HepG2 (cell line): ENCODE data around the gene CD48. TPM values are rescaled to one million over a fixed set of nuclear protein-coding genes. Genes with fewer than 3 reads are reported as not detected.

Source experiments
- ATAC-seq: fragments of 200-7000 bp; cut with Tn5 transposase; 3 replicates; pipeline ENCODE4 v1.9.1; 2020; ENCODE audit warnings: mild to moderate bottlenecking, moderate library complexity
- BruUV-seq: library from RNA; stranded (reverse); fragments of 400-500 nt; replicated peaks from 2 replicates; lab custom pipeline; 2021; lab: Mats Ljungman, UMichigan
- CTCF ChIA-PET: fragments of 300-600 bp; formaldehyde crosslinking; extraction: SDS; loops from one replicate; lab custom pipeline; 2021; ENCODE audit warnings: low total read pairs, inconsistent platforms, low intra/inter-chr PET ratio; lab: Yijun Ruan, JAX
- POLR2A ChIA-PET: fragments of 350-600 bp; sonication (Branson Sonifier 250); formaldehyde crosslinking; loops from one replicate; lab custom pipeline; 2020; ENCODE audit warnings: antibody characterized with exemption, inconsistent platforms; lab: Yijun Ruan, JAX
- DNase-seq: peaks from one replicate; pipeline ENCODE4 v3.0.0-alpha.2; 2015; ENCODE audit warnings: low spot score
- FAIRE-seq: peaks from 3 replicates; lab custom pipeline; 2011; peaks lifted over from hg19 to GRCh38; lab: Jason Lieb, UNC
- H2AFZ ChIP-seq: one replicate; pipeline ENCODE4 v1.6.1; 2011; ENCODE audit warnings: low read length, inconsistent platforms
- H3K27ac ChIP-seq: fragments of 300-600 bp; 3 replicates; pipeline ENCODE4 v1.8.0; 2011; ENCODE audit warnings: mixed run types, mild to moderate bottlenecking, mixed read lengths, low read length, inconsistent platforms; ENCODE audit not compliant: insufficient read depth; ENCODE audit errors: extremely low read length
- H3K27me3 ChIP-seq, 2 experiments: fragments of 200-600 bp in 1 of 2; 2 replicates in 1 of 2; 3 replicates in 1 of 2; pipeline versions ENCODE4 v1.6.0 to v1.8.0; 2011; ENCODE audit warnings: low read length in 2 of 2, mild to moderate bottlenecking in 2 of 2, moderate library complexity in 2 of 2, inconsistent platforms in 1 of 2; ENCODE audit not compliant: insufficient read depth in 2 of 2, control insufficient read depth in 1 of 2
- H3K36me3 ChIP-seq, 2 experiments: fragments of 200-600 bp in 1 of 2; replicated peaks in 1 of 2; 2 replicates in 1 of 2; 3 replicates in 1 of 2; pipeline versions ENCODE4 v1.5.1 to v1.8.0; 2011; ENCODE audit warnings: low read length in 2 of 2, inconsistent platforms in 1 of 2; ENCODE audit not compliant: insufficient read depth in 2 of 2, control insufficient read depth in 1 of 2
- H3K4me1 ChIP-seq: 2 replicates; pipeline ENCODE4 v1.5.1; 2012; ENCODE audit warnings: low read length, inconsistent platforms; ENCODE audit not compliant: insufficient read depth
- H3K4me2 ChIP-seq: 2 replicates; pipeline ENCODE4 v1.6.0; 2011; ENCODE audit warnings: low read depth, low read length, inconsistent platforms
- H3K4me3 ChIP-seq, 3 experiments: fragments of 200-600 bp in 1 of 3; sonication (generic), shearing (Covaris generic) in 1 of 3; replicated peaks in 1 of 3; 2 replicates each; pipeline ENCODE4 v1.5.1; 2011 to 2016; ENCODE audit warnings: low read length in 3 of 3, inconsistent platforms in 2 of 3, low read depth in 2 of 3, mild to moderate bottlenecking in 2 of 3, control low read depth in 1 of 3, mixed read lengths in 1 of 3; ENCODE audit not compliant: insufficient read depth in 1 of 3
- H3K79me2 ChIP-seq: one replicate; pipeline ENCODE4 v1.6.1; 2011; ENCODE audit warnings: low read length, inconsistent platforms; ENCODE audit not compliant: insufficient read depth
- H3K9ac ChIP-seq: 2 replicates; pipeline ENCODE4 v1.6.0; 2011; ENCODE audit warnings: mild to moderate bottlenecking, low read depth, low read length, inconsistent platforms; ENCODE audit not compliant: insufficient read depth
- H3K9me3 ChIP-seq: 2 replicates; pipeline ENCODE4 v1.5.1; 2012; ENCODE audit warnings: mild to moderate bottlenecking, low read length
- H4K20me1 ChIP-seq: 2 replicates; pipeline ENCODE4 v1.6.0; 2011; ENCODE audit warnings: inconsistent platforms, mild to moderate bottlenecking, low read length, moderate library complexity; ENCODE audit not compliant: insufficient read depth
- MAFF ChIP-seq: IDR thresholded peaks from 2 replicates; pipeline ENCODE4 v1.6.1; 2011; ENCODE audit warnings: low read depth, low read length, improper control_type of control experiment
- MAFK ChIP-seq, 2 experiments: IDR thresholded peaks in 1 of 2; conservative IDR thresholded peaks in 1 of 2; 2 replicates each; pipeline ENCODE4 v1.6.1; 2011; ENCODE audit warnings: improper control_type of control experiment in 2 of 2, low read length in 2 of 2
- NR2F6 ChIP-seq, 2 experiments: IDR thresholded peaks; 2 replicates each; pipeline ENCODE4 v1.6.1; 2016; ENCODE audit warnings: antibody characterized with exemption in 1 of 2, mild to moderate bottlenecking in 1 of 2
- STAG1 ChIP-seq: sonication (generic); formaldehyde crosslinking; IDR thresholded peaks from 2 replicates; pipeline ENCODE4 v1.4.0; 2020; ENCODE audit warnings: missing genetic modification reagents
- THAP8 ChIP-seq: sonication (generic); formaldehyde crosslinking; IDR thresholded peaks from 2 replicates; pipeline ENCODE4 v1.5.1; 2020; ENCODE audit warnings: missing genetic modification reagents, mild to moderate bottlenecking, borderline replicate concordance
- ZNF318 ChIP-seq: sonication (generic); formaldehyde crosslinking; IDR thresholded peaks from 2 replicates; pipeline ENCODE4 v1.4.0; 2020; ENCODE audit warnings: mild to moderate bottlenecking, missing genetic modification reagents
- WGBS: methylation state at CpG from one replicate; pipeline ENCODE4 v1.1.6; 2017; ENCODE audit warnings: low lambda C conversion rate; 5-methylcytosine and 5-hydroxymethylcytosine counted together
- in situ Hi-C: cut with HindIII; loops from 2 replicates; pipeline ENCODE4 v1.10.0; 2017; ENCODE audit warnings: low pct_unique_long_range_greater_than_20kb; ENCODE audit not compliant: extremely low pct_ligation_motif_present
- intact Hi-C: fragments of 100-400 bp; cut with micrococcal nuclease; formaldehyde crosslinking; loops from one replicate; pipeline ENCODE4 v1.10.0; 2022; ENCODE audit not compliant: unreplicated experiment
- polyA plus RNA-seq, 8 experiments: library from polyadenylated mRNA; depleted of rRNA in 3 of 8; stranded (reverse) in 7 of 8; unstranded in 1 of 8; fragments of >200 nt; fragmentation: Illumina TruSeq in 4 of 8; extraction: Trizol in 4 of 8; gene quantifications; 2 replicates each; pipeline versions ENCODE4 v1.2.1 to v1.2.3, GENCODE V29; 2011 to 2016; ENCODE audit warnings: low read depth in 4 of 8, missing spikeins in 1 of 8, mixed read lengths in 1 of 8; ENCODE audit not compliant: insufficient read depth in 1 of 8
- total RNA-seq, 5 experiments: library from RNA; depleted of rRNA; stranded (reverse); fragments of >200 nt; fragmentation: Illumina TruSeq; extraction: Trizol; gene quantifications; 2 replicates each; pipeline ENCODE4 v1.2.3, GENCODE V29; 2016; ENCODE audit warnings: low read depth in 1 of 5

CD48 gene
- total and polyA plus RNA-seq, 2 of the 13 experiments (the other 11 are each of a cell fraction or from before 2014, with no cell fraction given): not detected

- H4K20me1 ChIP-seq: no peaks in the 10 kb centered on the region
- ChIA-PET CTCF (no interaction called here), POLR2A (no interaction called here)
- no peaks in the 10 kb centered on the region for H3K9me3 ChIP-seq
- in situ Hi-C loops (no loop called here), intact Hi-C loops (no loop called here)
- no peak overlapping the region for H3K4me3 ChIP-seq
- H3K79me2 ChIP-seq: no peaks in the 10 kb centered on the region
- peak; percentile 93 for ATAC-seq
- no peak overlapping the region for H3K27ac ChIP-seq
- BruUV-seq: no TSS peak
- H2AFZ ChIP-seq: no peak overlapping the region
- H3K36me3 ChIP-seq: no peaks in the 10 kb centered on the region
- H3K4me2 ChIP-seq: no peak overlapping the region
- peak; percentile 62 for DNase-seq
- H3K9ac ChIP-seq: no peak overlapping the region
- no peak for FAIRE-seq
- H3K4me1 ChIP-seq: no peaks in the 10 kb centered on the region
- 50% methylated on average over 5 of the region's 10 CpGs for WGBS
- H3K27me3 ChIP-seq: peaks cover 0 to 6% of the 10 kb centered on the region in 2 experiments; a peak in 1 of 5 replicates
- TF ChIP-seq ZNF318 (CRISPR knock-in tag) (no peak), MAFK (conservative IDR thresholded peaks at IDR 0.05 in 1 of 2, IDR thresholded peaks at IDR 0.05 in 1 of 2; ENCODE audit: low read length in 2 of 2) (peak; percentile 97 to 98), MAFF (peak; percentile 97), STAG1 (CRISPR knock-in tag) (peak; percentile 62), THAP8 (CRISPR knock-in tag) (no peak), NR2F6 (IDR thresholded peaks at IDR 0.05) (peak; percentile 38; the same call in 1 of the 2 replicates), NR2F6 (CRISPR knock-in tag; IDR thresholded peaks at IDR 0.05) (peak; percentile 29; the same call in 1 of the 2 replicates)
Measured at GRCh38 chr1:160681066-160681890, 30.3 kb downstream of the CD48 start.
